PC-9 (cell line): ENCODE results near the gene GRIN2D. TPM values are rescaled to one million over a fixed set of nuclear protein-coding genes. Genes with fewer than 3 reads are reported as not detected.

Experiments
- BruUV-seq: library from RNA; stranded (reverse); fragments of 400-500 nt; replicated peaks from 2 replicates; lab custom pipeline; 2021; lab: Mats Ljungman, UMichigan
- CTCF ChIA-PET: fragments of 300-600 bp; sonication (Branson Sonifier 250); formaldehyde crosslinking; loops from one replicate; lab custom pipeline; 2022; ENCODE audit warnings: antibody characterized with exemption; lab: Charles Lee
- POLR2A ChIA-PET: fragments of 300-600 bp; sonication (Branson Sonifier 250); formaldehyde crosslinking; loops from one replicate; lab custom pipeline; 2022; ENCODE audit warnings: antibody characterized with exemption; ENCODE audit not compliant: unreplicated experiment; lab: Charles Lee
- DNase-seq, 2 experiments: peaks; one replicate each; pipeline versions ENCODE4 v3.0.0 to v3.0.0-alpha.2; 2015 to 2022; ENCODE audit warnings: mixed read lengths in 1 of 2
- H2AFZ ChIP-seq: fragments of 200-600 bp; sonication (generic); 2 replicates; pipeline ENCODE4 v1.8.1; 2017; ENCODE audit warnings: antibody characterized with exemption
- H3F3A ChIP-seq: fragments of 200-600 bp; sonication (generic); 2 replicates; pipeline ENCODE4 v1.8.1; 2017; ENCODE audit warnings: antibody characterized with exemption, mild to moderate bottlenecking, low read depth; ENCODE audit not compliant: insufficient read depth
- H3K27ac ChIP-seq: fragments of 200-600 bp; sonication (generic); 2 replicates; pipeline ENCODE4 v1.6.1; 2016; ENCODE audit warnings: mixed run types
- H3K27me3 ChIP-seq: fragments of 200-600 bp; sonication (generic); 2 replicates; pipeline ENCODE4 v1.6.1; 2016; ENCODE audit warnings: low read depth, mixed run types; ENCODE audit not compliant: insufficient read depth
- H3K36me3 ChIP-seq: fragments of 200-600 bp; sonication (generic); 2 replicates; pipeline ENCODE4 v1.6.1; 2016; ENCODE audit warnings: low read depth, mixed run types
- H3K4me1 ChIP-seq: fragments of 200-600 bp; sonication (generic); replicated peaks from 2 replicates; pipeline ENCODE4 v1.6.1; 2016; ENCODE audit warnings: mixed run types; ENCODE audit not compliant: insufficient read depth
- H3K4me2 ChIP-seq: fragments of 200-600 bp; sonication (generic); 2 replicates; pipeline ENCODE4 v1.6.1; 2017; ENCODE audit warnings: mixed run types
- H3K4me3 ChIP-seq: fragments of 200-600 bp; sonication (generic); 2 replicates; pipeline ENCODE4 v1.6.1; 2016; ENCODE audit warnings: mixed run types
- H3K79me2 ChIP-seq: fragments of 200-600 bp; sonication (generic); 2 replicates; pipeline ENCODE4 v1.6.1; 2017; ENCODE audit warnings: low read depth, mixed run types
- H3K9me2 ChIP-seq: fragments of 200-600 bp; sonication (generic); 2 replicates; pipeline ENCODE4 v1.8.1; 2017; ENCODE audit warnings: mild to moderate bottlenecking; ENCODE audit not compliant: insufficient read depth
- H3K9me3 ChIP-seq: fragments of 200-600 bp; sonication (generic); 2 replicates; pipeline ENCODE4 v1.8.1; 2016; ENCODE audit warnings: low read depth; ENCODE audit not compliant: insufficient read depth
- H4K20me1 ChIP-seq: fragments of 200-600 bp; sonication (generic); 2 replicates; pipeline ENCODE4 v1.8.1; 2017; ENCODE audit not compliant: insufficient read depth
- EZH2 ChIP-seq: fragments of 200-600 bp; sonication (generic); IDR thresholded peaks from 2 replicates; pipeline ENCODE4 v1.8.0; 2017; ENCODE audit warnings: antibody characterized with exemption, low read depth
- intact Hi-C: fragments of 100-400 bp; cut with micrococcal nuclease; formaldehyde crosslinking; loops from one replicate; pipeline ENCODE4 v1.10.0; 2022; ENCODE audit not compliant: unreplicated experiment
- total RNA-seq: library from RNA; stranded (reverse); gene quantifications from 2 replicates; pipeline ENCODE4 v1.2.3, GENCODE V29; 2021
- TF ChIP-seq, protein P1 (sequence below): fragments of 200-600 bp; sonication (generic); conservative IDR thresholded peaks from 2 replicates; pipeline ENCODE4 v1.6.1; 2017; ENCODE audit warnings: mixed run types, antibody characterized with exemption, mild to moderate bottlenecking, moderate library complexity

Gene GRIN2D
- total RNA-seq, 1 experiment from 2014 or later, result 3.8 TPM

- CTCF ChIA-PET, result interaction anchor here (0.6 kb wide), 1 partner anchor 46 kb away, joined by 5 read pairs; no protein-coding TSS in a partner anchor
These were observed 38.0 kb upstream of the GRIN2D start for GRCh38 chr19:48355365-48355954.

DNA sequence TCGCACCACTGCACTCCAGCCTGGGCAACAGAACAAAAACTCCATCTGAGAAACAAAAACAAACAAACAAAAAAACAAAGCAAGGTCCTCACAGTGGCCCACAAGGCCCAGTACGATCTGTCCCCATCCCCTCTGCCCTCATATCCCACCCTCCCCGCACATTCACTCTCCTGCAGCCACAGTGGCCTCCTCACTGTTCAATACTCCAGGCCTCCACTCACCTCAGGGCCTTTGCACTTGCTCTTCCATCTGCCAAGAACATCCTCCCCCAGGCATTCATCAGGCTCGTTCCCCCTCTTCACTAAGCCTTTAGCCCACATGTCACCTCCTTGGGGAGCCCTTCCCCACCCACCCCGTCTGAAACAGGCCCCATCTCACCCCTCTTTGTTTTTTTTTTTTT is 34.3 kb upstream of the GRIN2D start:
- BruUV-seq, result no TSS peak
- no peaks in the 10 kb centered on the region for H3K27me3 ChIP-seq
- ChIA-PET CTCF (no interaction called here), POLR2A (no interaction called here)
- H3K9me3 ChIP-seq, result no peaks in the 10 kb centered on the region
- no peaks in the 10 kb centered on the region for H4K20me1 ChIP-seq
- H3K9me2 ChIP-seq, result no peaks in the 10 kb centered on the region
- peaks cover 27% of the 10 kb centered on the region for H3F3A ChIP-seq
- no peaks in the 10 kb centered on the region for H3K36me3 ChIP-seq
- no peak for DNase-seq
- TF ChIP-seq EZH2, result no peak
- TF ChIP-seq, protein P1, sequence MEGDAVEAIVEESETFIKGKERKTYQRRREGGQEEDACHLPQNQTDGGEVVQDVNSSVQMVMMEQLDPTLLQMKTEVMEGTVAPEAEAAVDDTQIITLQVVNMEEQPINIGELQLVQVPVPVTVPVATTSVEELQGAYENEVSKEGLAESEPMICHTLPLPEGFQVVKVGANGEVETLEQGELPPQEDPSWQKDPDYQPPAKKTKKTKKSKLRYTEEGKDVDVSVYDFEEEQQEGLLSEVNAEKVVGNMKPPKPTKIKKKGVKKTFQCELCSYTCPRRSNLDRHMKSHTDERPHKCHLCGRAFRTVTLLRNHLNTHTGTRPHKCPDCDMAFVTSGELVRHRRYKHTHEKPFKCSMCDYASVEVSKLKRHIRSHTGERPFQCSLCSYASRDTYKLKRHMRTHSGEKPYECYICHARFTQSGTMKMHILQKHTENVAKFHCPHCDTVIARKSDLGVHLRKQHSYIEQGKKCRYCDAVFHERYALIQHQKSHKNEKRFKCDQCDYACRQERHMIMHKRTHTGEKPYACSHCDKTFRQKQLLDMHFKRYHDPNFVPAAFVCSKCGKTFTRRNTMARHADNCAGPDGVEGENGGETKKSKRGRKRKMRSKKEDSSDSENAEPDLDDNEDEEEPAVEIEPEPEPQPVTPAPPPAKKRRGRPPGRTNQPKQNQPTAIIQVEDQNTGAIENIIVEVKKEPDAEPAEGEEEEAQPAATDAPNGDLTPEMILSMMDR, result no peak
- intact Hi-C loops, result no loop called here
- no peak overlapping the region for H3K4me2 ChIP-seq
- no peak overlapping the region for H3K4me3 ChIP-seq
- H2AFZ ChIP-seq, result no peak overlapping the region
- H3K79me2 ChIP-seq, result no peaks in the 10 kb centered on the region
- peaks cover 19% of the 10 kb centered on the region for H3K4me1 ChIP-seq
- no peak overlapping the region for H3K27ac ChIP-seq

More at GRCh38 chr19:48355365-48355954, 38.0 kb upstream of the GRIN2D start:
- no peak overlapping the region for H2AFZ ChIP-seq
- H3F3A ChIP-seq, result peaks cover 35% of the 10 kb centered on the region
- 0 out of 2 replicates have a peak overlapping the region, but pooled peaks have one; percentile 1 for H3K4me2 ChIP-seq
- H3K27ac ChIP-seq, result peak overlapping the region; percentile 65
- H4K20me1 ChIP-seq, result no peaks in the 10 kb centered on the region
- no peaks in the 10 kb centered on the region for H3K36me3 ChIP-seq
- DNase-seq, result no peak
- no peaks in the 10 kb centered on the region for H3K9me3 ChIP-seq
- H3K79me2 ChIP-seq, result no peaks in the 10 kb centered on the region
- no peaks in the 10 kb centered on the region for H3K27me3 ChIP-seq
- no peaks in the 10 kb centered on the region for H3K9me2 ChIP-seq
- BruUV-seq, result no TSS peak
- H3K4me1 ChIP-seq, result peaks cover 27% of the 10 kb centered on the region
- intact Hi-C loops, result no loop called here
- TF ChIP-seq, protein P1, result no peak
- TF ChIP-seq EZH2, result no peak
- POLR2A ChIA-PET, result interaction anchor here (0.6 kb wide), 1 partner anchor 7 kb away, joined by 3 read pairs; no protein-coding TSS in a partner anchor
- H3K4me3 ChIP-seq, result no peak overlapping the region

- H3K36me3 ChIP-seq, result no peaks in the 10 kb centered on the region
- no peak overlapping the region for H3K4me2 ChIP-seq
- intact Hi-C loops, result loop anchor here (5.0 kb wide), 1 partner anchor 40 kb away; a partner anchor contains a TSS
- DNase-seq, result no peak
- H4K20me1 ChIP-seq, result no peaks in the 10 kb centered on the region
- no peak overlapping the region for H3K27ac ChIP-seq
- no peaks in the 10 kb centered on the region for H3K27me3 ChIP-seq
- no peaks in the 10 kb centered on the region for H3K9me3 ChIP-seq
- no peaks in the 10 kb centered on the region for H3K79me2 ChIP-seq
- H3F3A ChIP-seq, result peaks cover 14% of the 10 kb centered on the region; the same call in 1 of the 2 replicates
- H3K4me1 ChIP-seq, result peaks cover 7% of the 10 kb centered on the region
- H3K9me2 ChIP-seq, result no peaks in the 10 kb centered on the region
- no peak overlapping the region for H3K4me3 ChIP-seq
- ChIA-PET CTCF (no interaction called here), POLR2A (no interaction called here)
- no TSS peak for BruUV-seq
- no peak overlapping the region for H2AFZ ChIP-seq
- TF ChIP-seq, protein P1, result no peak
- no peak for TF ChIP-seq EZH2
These were observed 31.6 kb upstream of the GRIN2D start for GRCh38 chr19:48361912-48362311.
